Measurements from ENCODE around the gene GPC6.

Gene GPC6

DNA sequence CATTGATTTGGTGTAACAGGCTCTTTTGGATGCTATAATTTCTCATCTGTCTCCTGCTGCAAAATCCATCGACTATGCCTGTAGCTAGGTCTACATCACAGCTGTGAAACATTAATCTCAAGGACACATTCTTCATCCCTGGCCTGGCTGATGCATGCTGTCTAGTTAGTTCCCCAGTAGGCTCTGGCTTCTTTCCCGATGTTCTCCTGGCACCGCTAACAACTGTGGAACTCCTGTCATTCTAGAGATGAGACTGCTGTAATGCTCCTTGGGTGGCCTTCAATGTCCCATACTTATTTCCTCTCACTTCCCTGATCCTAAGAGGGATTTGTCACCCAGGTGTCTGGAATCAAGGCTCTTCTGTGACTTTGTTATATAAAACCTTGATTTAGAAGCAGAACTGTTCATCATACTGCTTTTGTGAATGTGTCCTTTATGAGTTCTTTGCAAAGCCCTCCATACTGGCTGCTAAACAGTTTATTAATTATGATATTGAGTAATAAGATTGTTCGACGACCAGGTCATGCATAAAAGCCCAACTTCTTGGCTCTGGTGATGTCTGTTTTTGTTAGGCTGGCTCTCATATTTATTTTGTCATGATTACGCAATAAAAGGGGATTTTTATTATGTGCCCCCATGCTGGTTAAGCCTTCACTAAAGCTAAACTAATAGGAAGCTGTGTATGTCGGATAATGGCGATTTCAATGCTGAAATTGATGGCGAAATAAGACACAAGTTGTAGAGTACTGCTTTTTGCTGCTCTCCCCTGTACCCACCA is 1025.4 kb downstream of the GPC6 start:
- Histone ChIP-seq H3K4me3 (ENCODE audit: low read depth, low read length) (no peak overlapping the region), H3K9me3 (ENCODE audit: severe bottlenecking) (no peaks in the 10 kb centered on the region), H3K27ac (no peak overlapping the region), H3K27me3 (ENCODE audit: insufficient read depth, low read depth, severe bottlenecking) (no peaks in the 10 kb centered on the region), H3K36me3 (no peaks in the 10 kb centered on the region)
- TF ChIP-seq, protein P1, sequence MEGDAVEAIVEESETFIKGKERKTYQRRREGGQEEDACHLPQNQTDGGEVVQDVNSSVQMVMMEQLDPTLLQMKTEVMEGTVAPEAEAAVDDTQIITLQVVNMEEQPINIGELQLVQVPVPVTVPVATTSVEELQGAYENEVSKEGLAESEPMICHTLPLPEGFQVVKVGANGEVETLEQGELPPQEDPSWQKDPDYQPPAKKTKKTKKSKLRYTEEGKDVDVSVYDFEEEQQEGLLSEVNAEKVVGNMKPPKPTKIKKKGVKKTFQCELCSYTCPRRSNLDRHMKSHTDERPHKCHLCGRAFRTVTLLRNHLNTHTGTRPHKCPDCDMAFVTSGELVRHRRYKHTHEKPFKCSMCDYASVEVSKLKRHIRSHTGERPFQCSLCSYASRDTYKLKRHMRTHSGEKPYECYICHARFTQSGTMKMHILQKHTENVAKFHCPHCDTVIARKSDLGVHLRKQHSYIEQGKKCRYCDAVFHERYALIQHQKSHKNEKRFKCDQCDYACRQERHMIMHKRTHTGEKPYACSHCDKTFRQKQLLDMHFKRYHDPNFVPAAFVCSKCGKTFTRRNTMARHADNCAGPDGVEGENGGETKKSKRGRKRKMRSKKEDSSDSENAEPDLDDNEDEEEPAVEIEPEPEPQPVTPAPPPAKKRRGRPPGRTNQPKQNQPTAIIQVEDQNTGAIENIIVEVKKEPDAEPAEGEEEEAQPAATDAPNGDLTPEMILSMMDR (IDR thresholded peaks at IDR 0.05; ENCODE audit: low read depth, low read length), result no peak
- DNase-seq, result no peak

DNA sequence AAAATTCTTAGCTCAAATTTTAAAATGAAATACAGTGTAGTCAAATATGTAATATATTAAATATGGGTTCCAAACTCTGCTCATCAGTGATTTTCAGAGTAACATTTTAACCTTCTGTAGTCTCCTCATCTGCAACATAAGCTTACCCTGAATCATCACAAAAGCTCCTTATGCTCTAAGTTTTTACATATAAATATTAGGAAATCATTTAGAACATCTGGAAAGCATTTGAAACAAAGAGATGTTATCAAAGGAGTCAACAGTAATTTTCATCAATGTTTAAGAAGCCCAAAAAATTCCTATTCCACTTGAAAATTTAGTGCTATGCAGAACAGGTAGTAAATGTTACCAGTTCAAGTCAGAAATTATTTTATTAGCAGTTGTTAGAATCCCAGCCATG is 1028.1 kb downstream of the GPC6 start:
- no peak for DNase-seq
- Histone ChIP-seq H3K9me3 (ENCODE audit: severe bottlenecking) (no peaks in the 10 kb centered on the region), H3K27ac (no peak overlapping the region), H3K36me3 (no peaks in the 10 kb centered on the region), H3K27me3 (ENCODE audit: insufficient read depth, low read depth, severe bottlenecking) (no peaks in the 10 kb centered on the region), H3K4me3 (ENCODE audit: low read depth, low read length) (no peak overlapping the region)
- TF ChIP-seq, protein P1 (IDR thresholded peaks at IDR 0.05; ENCODE audit: low read depth, low read length), result no peak

DNA sequence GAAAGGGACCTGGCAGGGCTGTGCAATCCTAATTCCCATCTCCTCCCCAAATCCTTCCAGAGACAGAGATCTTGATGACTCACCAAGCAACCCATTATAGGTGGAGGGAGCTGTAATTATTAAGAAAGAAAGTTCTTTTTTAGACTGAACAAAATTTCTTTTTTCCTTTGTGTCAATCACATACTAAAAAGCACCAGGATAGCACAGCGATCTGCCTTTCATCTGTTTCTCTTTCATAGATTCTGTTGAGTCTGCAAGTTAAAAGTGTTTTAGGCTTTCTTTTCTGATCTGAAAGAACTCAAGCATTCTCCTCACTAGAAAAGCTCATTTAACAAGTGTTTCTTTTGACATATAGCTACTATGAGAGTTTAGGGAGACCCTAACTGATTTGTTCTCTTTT is 1030.1 kb downstream of the GPC6 start:
- no peaks in the 10 kb centered on the region for H3K36me3 ChIP-seq
- H3K9me3 ChIP-seq (ENCODE audit: severe bottlenecking), result no peaks in the 10 kb centered on the region
- DNase-seq, result no peak
- TF ChIP-seq, protein P1 (IDR thresholded peaks at IDR 0.05; ENCODE audit: low read depth, low read length), result no peak
- no peak overlapping the region for H3K27ac ChIP-seq
- H3K27me3 ChIP-seq (ENCODE audit: insufficient read depth, low read depth, severe bottlenecking), result no peaks in the 10 kb centered on the region
- H3K4me3 ChIP-seq (ENCODE audit: low read depth, low read length), result no peak overlapping the region

GRCh38 chr13:94259984-94260383 is 1033.4 kb downstream of the GPC6 start:
- H3K9me3 ChIP-seq (ENCODE audit: severe bottlenecking), result no peaks in the 10 kb centered on the region
- no peaks in the 10 kb centered on the region for H3K27me3 ChIP-seq (ENCODE audit: insufficient read depth, low read depth, severe bottlenecking)
- DNase-seq, result no peak
- H3K27ac ChIP-seq, result no peak overlapping the region
- no peak overlapping the region for H3K4me3 ChIP-seq (ENCODE audit: low read depth, low read length)
- TF ChIP-seq, protein P1 (IDR thresholded peaks at IDR 0.05; ENCODE audit: low read depth, low read length), result no peak
- no peaks in the 10 kb centered on the region for H3K36me3 ChIP-seq

GRCh38 chr13:94261163-94261562 is 1034.6 kb downstream of the GPC6 start:
- no peak for DNase-seq
- Histone ChIP-seq H3K4me3 (ENCODE audit: low read depth, low read length) (no peak overlapping the region), H3K36me3 (no peaks in the 10 kb centered on the region), H3K27ac (no peak overlapping the region), H3K9me3 (ENCODE audit: severe bottlenecking) (no peaks in the 10 kb centered on the region), H3K27me3 (ENCODE audit: insufficient read depth, low read depth, severe bottlenecking) (no peaks in the 10 kb centered on the region)
- TF ChIP-seq, protein P1 (IDR thresholded peaks at IDR 0.05; ENCODE audit: low read depth, low read length), result no peak

DNA sequence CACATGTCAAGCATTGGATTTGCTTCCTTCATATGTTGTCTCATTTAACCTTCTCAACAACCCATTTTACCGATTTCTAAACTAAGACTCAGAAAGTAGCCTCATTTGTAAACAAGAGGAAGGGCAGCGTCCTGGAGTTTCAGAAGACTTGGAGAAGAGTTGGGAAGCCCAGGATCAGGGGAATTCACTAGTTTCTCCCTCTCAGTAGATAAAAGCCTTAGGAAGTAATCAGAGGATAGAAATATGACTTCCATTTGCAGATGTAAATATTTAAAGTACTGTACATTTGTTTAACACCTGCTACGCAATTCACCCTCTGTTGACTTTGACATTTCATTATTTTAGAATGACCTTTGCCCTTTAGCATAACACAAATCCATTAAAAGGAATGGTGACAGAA is 1036.4 kb downstream of the GPC6 start:
- Histone ChIP-seq H3K4me3 (ENCODE audit: low read depth, low read length) (no peak overlapping the region), H3K27me3 (ENCODE audit: insufficient read depth, low read depth, severe bottlenecking) (no peaks in the 10 kb centered on the region), H3K9me3 (ENCODE audit: severe bottlenecking) (no peaks in the 10 kb centered on the region), H3K27ac (no peak overlapping the region), H3K36me3 (no peaks in the 10 kb centered on the region)
- no peak for DNase-seq
- TF ChIP-seq, protein P1 (IDR thresholded peaks at IDR 0.05; ENCODE audit: low read depth, low read length), result no peak
